ENCODE results near the gene LAMB1. TPM values are rescaled to one million over a fixed set of nuclear protein-coding genes. Genes with fewer than 3 reads are reported as not detected.
A peak's percentile ranks its signal among the peaks of the same experiment; 100 is the strongest.

The LAMB1 gene
- polyA plus RNA-seq, 6 donors from 2014 or later, result 0.82 to 1.1 TPM; not detected in 4

DNA sequence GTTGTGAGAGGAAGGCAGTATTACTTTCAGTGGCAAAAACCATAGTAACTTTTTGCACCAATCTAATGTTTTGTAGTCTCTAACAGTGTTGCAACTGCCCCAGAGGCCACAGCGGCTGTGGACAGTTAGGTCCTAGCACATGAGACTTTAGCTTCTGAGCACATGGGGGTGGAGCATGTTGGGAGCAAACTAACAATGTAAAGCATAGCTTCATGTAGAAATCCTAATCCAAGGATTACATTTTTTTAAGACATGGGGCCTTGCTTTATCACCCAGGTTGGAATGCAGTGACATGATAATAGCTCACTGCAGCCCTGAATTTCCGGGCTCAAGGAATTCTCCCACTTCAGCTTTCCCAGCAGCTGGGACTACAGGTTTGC is 49.0 kb downstream of the LAMB1 start:
- no peak for ATAC-seq (ENCODE audit: low read depth in 2 of 2)
- peaks cover 5 to 20% (median 5%) of the 10 kb centered on the region in 3 donors for H3K27me3 Mint-ChIP-seq
- no peak overlapping the region for H3K27ac Mint-ChIP-seq
- DNase-seq, result no peak
- H3K9me3 Mint-ChIP-seq, result no peaks in the 10 kb centered on the region
- no peaks in the 10 kb centered on the region for H3K4me1 Mint-ChIP-seq
- H3K36me3 Mint-ChIP-seq, result no peaks in the 10 kb centered on the region
- no peak overlapping the region for H3K4me3 Mint-ChIP-seq

DNA sequence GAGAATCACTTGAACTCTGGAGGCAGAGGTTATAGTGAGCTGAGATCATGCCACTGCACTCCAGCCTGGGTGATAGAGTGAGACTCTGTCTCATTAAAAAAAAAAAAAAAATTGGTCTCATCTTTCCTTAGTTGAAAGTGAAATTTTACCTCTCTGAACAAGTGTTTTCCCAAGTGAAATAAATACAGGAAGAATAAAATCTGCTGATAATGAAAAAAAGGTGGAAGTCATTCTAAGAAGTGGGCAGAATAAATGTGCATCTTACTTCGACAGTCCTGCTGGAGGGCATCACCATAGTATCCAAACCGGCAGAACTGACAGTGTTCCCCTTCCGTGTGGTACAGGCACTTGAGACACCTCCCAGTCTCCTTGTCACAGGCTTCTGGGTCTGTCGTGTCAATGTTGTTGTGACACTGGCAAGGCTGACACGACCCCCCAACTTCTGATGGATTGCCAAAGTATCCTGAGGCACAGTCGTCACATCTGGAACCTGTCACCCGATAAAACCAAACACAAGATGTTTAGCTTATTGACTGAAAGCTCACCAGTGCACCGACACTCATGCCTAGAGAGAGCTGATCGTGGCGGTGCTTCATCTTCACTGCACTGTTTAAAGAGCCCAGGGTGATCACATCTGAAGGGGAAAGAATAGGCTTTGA is 49.6 kb downstream of the LAMB1 start:
- Mint-ChIP-seq H3K27me3 (peaks cover 3 to 15% (median 5%) of the 10 kb centered on the region in 3 donors), H3K9me3 (no peaks in the 10 kb centered on the region), H3K4me3 (no peak overlapping the region), H3K36me3 (no peaks in the 10 kb centered on the region), H3K27ac (peak overlapping the region in 1 of 6 donors; percentile 67), H3K4me1 (no peaks in the 10 kb centered on the region)
- DNase-seq (no peak), ATAC-seq (ENCODE audit: low read depth in 2 of 2) (no peak)

DNA sequence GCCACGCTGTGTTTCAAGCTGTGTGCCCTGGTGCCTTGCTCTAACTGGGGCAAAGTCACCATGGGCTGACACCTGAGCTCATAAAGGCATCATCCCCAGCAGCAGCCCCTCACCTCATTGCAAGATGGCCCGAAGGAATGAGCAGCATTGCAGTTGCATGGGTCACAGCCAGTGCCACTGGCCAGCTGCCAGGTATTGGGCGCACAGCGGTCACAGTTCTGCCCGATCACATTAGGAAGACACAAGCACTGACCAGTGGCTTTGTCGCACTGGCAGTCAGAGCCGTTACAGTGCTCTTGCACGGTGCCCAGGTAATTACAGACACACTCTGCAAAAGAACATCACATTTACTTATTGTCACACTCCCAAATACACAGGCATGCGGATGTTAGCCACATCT is 51.1 kb downstream of the LAMB1 start:
- H3K4me1 Mint-ChIP-seq, result no peaks in the 10 kb centered on the region
- H3K27me3 Mint-ChIP-seq, result peaks cover 0 to 10% (median 7%) of the 10 kb centered on the region in 3 donors

DNA sequence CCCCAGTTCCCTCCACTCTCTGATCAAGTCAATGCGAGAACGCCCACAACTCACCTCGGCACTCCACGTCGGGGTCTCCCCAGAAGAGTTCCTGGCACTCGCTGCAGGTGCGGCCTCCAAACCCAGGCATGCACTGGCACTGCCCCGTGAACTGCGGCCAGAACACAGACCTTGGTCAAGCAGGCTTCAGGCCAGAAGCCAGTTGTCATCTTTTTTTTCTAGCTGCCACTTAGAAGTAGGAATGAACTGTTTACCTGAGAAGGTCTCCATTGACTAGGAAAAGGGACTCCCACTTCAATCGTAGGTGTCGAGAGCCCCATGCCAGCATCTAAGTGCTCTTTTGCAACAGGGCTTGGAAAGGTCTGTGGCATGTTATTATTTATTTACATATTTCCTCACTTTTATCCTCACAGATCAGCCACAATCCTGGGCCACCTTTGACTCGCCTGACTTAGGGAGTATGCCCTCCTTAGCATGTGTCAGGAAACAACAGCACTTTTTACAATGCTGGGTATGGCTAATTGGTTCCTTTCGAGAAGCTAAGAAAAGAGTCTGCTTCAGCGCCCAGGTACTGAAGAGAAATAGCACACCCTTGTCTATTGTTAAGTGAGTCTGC is 51.7 kb downstream of the LAMB1 start:
- H3K36me3 Mint-ChIP-seq, result no peaks in the 10 kb centered on the region
- no peaks in the 10 kb centered on the region for H3K9me3 Mint-ChIP-seq
- DNase-seq (no peak), ATAC-seq (ENCODE audit: low read depth in 2 of 2) (no peak)
- H3K4me1 Mint-ChIP-seq, result no peaks in the 10 kb centered on the region
- peak overlapping the region in 1 of 8 donors; percentile 69 for H3K4me3 Mint-ChIP-seq
- peaks cover 0 to 10% (median 7%) of the 10 kb centered on the region in 3 donors for H3K27me3 Mint-ChIP-seq
- H3K27ac Mint-ChIP-seq, result no peak overlapping the region

More for the DNA sequence above, 51.1 kb downstream of the LAMB1 start:
- DNase-seq, result no peak
- H3K4me3 Mint-ChIP-seq, result no peak overlapping the region
- no peaks in the 10 kb centered on the region for H3K9me3 Mint-ChIP-seq
- ATAC-seq (ENCODE audit: low read depth in 2 of 2), result no peak
- no peak overlapping the region for H3K27ac Mint-ChIP-seq
- no peaks in the 10 kb centered on the region for H3K36me3 Mint-ChIP-seq

DNA sequence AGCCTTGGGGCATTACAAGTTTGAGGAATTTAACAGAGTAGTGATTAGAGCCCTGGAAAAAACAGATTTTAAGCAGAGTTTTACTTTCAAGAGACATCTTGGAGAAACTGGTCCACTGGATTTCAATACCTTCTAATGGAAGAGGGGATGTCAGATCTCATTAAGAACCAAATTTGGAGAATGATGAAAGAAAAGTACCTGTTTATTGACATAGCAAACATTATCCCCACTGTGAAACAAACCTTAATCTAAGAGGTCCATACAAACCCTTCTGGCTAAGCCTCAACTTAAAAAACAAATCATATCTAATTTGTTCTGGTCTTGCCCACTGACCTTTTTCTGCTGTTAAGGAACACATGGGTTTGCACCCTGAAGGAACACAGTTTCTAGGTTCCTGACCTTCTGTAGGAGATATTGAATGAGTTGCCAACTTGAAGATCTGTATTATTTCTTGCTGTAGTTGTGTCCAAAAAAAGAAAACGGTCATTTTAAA is 53.5 kb downstream of the LAMB1 start:
- no peaks in the 10 kb centered on the region for H3K36me3 Mint-ChIP-seq
- no peak for ATAC-seq (ENCODE audit: low read depth in 2 of 2)

DNA sequence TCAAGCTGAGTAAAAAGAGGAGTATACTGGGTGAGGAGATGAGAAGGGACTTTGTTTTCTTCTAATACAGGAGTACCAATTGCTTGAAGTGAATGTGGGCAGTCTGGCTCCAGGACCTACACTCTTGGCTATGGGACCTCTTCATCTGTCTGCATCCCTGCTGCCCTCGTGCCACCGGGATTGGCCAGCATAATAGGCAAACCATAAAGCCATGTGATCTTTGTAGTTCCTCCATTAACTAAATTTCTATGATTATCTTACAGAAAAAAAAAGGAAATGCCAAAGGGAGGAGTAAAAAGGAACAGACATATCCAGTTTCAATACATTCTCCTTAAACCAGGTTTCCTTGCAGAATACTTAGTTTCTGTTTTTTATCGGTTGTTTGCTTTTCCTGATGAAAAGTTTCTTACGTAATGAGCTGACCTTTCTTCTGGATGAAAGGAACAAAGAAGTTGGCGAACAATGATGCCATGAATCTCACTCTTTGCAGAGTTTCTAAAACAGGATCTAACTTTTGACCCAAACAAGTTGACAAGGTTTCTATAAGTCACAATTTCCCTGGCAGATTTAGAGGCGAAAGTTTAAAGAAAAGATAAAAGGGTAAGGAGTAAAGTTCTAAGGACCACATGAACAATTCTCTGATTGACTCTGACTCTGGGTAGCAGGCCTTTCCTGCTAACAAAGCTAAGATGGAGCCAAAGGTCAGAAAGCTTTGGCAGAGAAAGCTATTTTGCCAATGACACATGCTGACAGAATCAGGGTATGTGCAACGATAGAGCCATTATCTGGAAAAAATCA is 54.1 kb downstream of the LAMB1 start:
- Mint-ChIP-seq H3K4me3 (no peak overlapping the region), H3K9me3 (no peaks in the 10 kb centered on the region)

More for the DNA sequence above, 53.5 kb downstream of the LAMB1 start:
- no peaks in the 10 kb centered on the region for H3K9me3 Mint-ChIP-seq
- DNase-seq, result no peak
- H3K27ac Mint-ChIP-seq, result no peak overlapping the region
- H3K4me3 Mint-ChIP-seq, result no peak overlapping the region
- peaks cover 0 to 10% (median 7%) of the 10 kb centered on the region in 3 donors for H3K27me3 Mint-ChIP-seq
- no peaks in the 10 kb centered on the region for H3K4me1 Mint-ChIP-seq

DNA sequence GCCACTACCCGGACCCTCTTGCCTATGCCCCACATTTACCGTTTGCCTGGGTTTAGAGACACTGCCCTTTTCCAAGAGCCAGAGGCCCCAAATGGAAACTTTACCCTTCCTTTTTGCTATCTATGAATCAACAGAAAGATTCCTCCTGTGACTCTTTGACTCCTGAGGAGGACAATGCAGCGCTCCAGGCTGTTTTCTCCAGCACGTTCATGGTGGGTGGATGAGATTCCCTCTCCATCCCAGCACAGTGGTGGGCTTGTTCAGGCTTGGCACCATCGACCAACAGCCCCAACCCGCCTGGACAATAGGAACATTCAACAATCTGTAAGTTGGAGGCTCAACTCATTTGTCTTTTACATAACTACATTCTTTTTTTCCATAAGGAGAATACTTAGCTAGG is 56.1 kb downstream of the LAMB1 start:
- H3K27me3 Mint-ChIP-seq, result peaks cover 0 to 7% (median 0%) of the 10 kb centered on the region in 3 donors
- H3K9me3 Mint-ChIP-seq, result no peaks in the 10 kb centered on the region
- H3K4me1 Mint-ChIP-seq, result no peaks in the 10 kb centered on the region
- DNase-seq, result no peak
- no peak overlapping the region for H3K27ac Mint-ChIP-seq
- peaks cover 0 to 5% of the 10 kb centered on the region in 2 donors for H3K36me3 Mint-ChIP-seq
- no peak for ATAC-seq (ENCODE audit: low read depth in 2 of 2)
- H3K4me3 Mint-ChIP-seq, result no peak overlapping the region

More for the DNA sequence above, 54.1 kb downstream of the LAMB1 start:
- no peak for ATAC-seq (ENCODE audit: low read depth in 2 of 2)
- no peak for DNase-seq
- H3K27ac Mint-ChIP-seq, result no peak overlapping the region
- no peaks in the 10 kb centered on the region for H3K4me1 Mint-ChIP-seq
- peaks cover 0 to 9% (median 7%) of the 10 kb centered on the region in 3 donors for H3K27me3 Mint-ChIP-seq
- H3K36me3 Mint-ChIP-seq, result no peaks in the 10 kb centered on the region

DNA sequence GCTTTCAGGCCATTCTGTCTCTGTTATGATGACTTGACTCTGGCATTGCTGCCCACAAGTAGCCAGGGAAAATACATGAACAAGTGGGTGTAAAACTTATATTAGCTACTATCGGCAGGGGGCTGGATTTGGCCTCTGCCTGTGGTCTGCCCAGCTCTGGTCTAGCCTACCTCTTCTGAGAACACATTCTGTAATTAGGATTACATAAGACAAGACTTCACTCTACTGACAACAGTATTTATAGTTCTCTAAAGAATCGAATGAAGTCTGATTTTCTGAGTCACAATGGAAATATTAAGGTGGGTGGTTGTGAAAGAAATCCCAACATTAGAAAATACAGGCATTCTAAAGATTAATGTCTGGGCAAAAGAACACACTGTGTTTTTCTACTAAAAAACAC is 56.5 kb downstream of the LAMB1 start:
- Mint-ChIP-seq H3K9me3 (no peaks in the 10 kb centered on the region), H3K27ac (peak overlapping the region in 1 of 6 donors; percentile 56), H3K4me1 (no peaks in the 10 kb centered on the region), H3K27me3 (peaks cover 0 to 7% (median 0%) of the 10 kb centered on the region in 3 donors), H3K4me3 (no peak overlapping the region), H3K36me3 (peaks cover 0 to 5% of the 10 kb centered on the region in 2 donors)
- no peak for DNase-seq
- no peak for ATAC-seq (ENCODE audit: low read depth in 2 of 2)

DNA sequence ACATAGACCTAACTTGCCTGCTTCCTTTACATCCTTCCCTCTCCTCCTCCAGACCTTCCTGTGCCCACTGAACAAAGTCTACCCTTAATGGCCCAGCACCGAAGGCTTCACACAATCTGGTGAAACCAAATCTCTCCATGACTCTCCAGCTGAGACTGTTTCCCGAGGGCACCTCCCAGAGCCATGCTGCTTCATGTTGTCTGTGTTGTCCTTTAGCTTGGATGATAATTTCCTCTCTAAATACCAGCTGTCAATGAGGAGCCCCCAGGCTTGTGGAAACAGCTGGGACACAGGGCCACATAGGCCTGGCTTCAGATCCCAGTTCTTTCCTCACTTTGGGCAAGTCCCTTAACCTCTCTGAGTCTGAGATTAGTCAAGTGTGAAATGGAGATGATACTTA is 57.6 kb downstream of the LAMB1 start:
- Mint-ChIP-seq H3K4me1 (no peaks in the 10 kb centered on the region), H3K9me3 (no peaks in the 10 kb centered on the region), H3K27me3 (peaks cover 0 to 7% (median 0%) of the 10 kb centered on the region in 3 donors), H3K27ac (no peak overlapping the region), H3K36me3 (peaks cover 0 to 12% of the 10 kb centered on the region in 2 donors), H3K4me3 (no peak overlapping the region)
- DNase-seq (no peak), ATAC-seq (ENCODE audit: low read depth in 2 of 2) (no peak)

DNA sequence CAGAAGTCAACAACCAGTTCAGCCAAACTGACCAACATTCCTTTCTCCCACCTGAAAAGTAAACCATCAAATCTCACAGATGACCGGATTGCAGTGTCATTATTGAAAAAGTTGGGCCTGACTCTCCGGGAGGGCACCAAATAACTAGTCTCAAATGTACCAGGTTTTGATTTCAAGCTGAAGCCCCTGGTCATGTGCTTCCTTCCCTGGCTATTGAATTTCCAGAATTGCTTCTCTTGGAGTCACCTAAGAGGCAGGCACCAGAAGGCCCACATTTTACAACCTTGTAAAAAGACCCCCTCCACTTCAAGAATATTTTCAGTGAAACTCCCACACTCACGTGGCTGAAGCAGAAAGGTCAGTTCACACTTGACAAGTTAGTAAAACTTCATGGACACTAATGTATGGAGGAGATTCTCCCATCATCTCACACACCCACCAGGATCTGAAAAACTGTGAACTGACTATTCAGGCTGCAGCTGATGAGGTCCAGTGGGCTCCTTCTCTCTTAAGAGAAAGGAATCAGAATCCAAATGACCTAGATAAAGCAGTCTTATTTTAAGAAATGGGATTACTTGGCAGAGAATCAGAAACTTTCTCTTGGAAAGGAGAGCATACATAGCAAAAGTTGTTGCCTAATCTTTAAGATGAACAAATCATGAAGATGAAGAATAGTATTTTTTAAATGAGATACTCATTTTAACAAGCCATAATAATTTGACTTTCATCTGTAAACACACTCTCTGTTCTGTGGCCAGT is 58.4 kb downstream of the LAMB1 start:
- Mint-ChIP-seq H3K36me3 (peaks cover 0 to 12% of the 10 kb centered on the region in 2 donors), H3K4me1 (no peaks in the 10 kb centered on the region), H3K27ac (no peak overlapping the region), H3K9me3 (no peaks in the 10 kb centered on the region), H3K27me3 (peaks cover 0 to 7% (median 0%) of the 10 kb centered on the region in 3 donors), H3K4me3 (no peak overlapping the region)
- no peak for DNase-seq
- no peak for ATAC-seq (ENCODE audit: low read depth in 2 of 2)

DNA sequence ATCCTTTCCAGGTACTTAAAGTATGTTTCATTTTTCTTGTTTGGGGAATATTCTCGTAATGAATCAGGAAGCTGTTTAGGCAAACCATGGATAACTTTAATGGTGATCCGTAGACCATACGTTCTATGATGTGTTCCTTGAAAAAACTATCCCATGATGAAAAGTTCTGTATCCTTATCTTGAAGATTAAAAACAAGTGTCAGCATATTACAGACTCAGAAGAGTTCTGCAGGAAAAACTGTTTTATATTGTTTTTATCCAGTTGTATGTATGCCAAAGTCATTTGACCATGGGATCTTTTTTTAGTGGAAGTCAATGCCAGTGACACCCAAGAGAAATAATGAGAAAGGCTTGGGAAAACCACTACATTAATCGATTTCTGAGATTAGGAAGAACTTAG is 59.9 kb downstream of the LAMB1 start:
- H3K27ac Mint-ChIP-seq, result no peak overlapping the region
- no peak for ATAC-seq (ENCODE audit: low read depth in 2 of 2)

DNA sequence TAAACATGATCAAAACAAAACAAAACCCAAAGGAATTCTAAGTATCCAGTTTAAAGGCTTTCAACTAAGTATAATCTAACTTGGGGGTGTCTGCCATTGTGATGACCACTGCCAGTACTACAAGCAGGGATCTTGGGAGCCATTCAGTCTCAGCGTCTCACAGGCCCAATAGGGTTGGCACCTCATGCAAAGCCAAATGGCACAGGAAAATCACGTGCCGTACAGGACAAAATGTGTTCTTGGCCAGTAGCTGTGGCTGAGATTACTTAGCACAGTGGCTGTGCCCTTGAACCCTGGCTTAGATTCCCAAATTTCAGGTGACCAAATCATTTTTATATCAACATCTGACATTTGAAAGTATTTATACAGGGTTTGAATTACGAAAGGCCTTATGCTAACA is 62.0 kb downstream of the LAMB1 start:
- no peak overlapping the region for H3K27ac Mint-ChIP-seq
- DNase-seq, result no peak
- peaks cover 0 to 12% of the 10 kb centered on the region in 2 donors for H3K36me3 Mint-ChIP-seq
- no peak for ATAC-seq (ENCODE audit: low read depth in 2 of 2)
- no peaks in the 10 kb centered on the region for H3K27me3 Mint-ChIP-seq
- no peaks in the 10 kb centered on the region for H3K4me1 Mint-ChIP-seq
- H3K9me3 Mint-ChIP-seq, result no peaks in the 10 kb centered on the region
- no peak overlapping the region for H3K4me3 Mint-ChIP-seq

More for the DNA sequence above, 59.9 kb downstream of the LAMB1 start:
- Mint-ChIP-seq H3K4me3 (no peak overlapping the region), H3K4me1 (no peaks in the 10 kb centered on the region), H3K9me3 (no peaks in the 10 kb centered on the region), H3K36me3 (peaks cover 0 to 12% of the 10 kb centered on the region in 2 donors), H3K27me3 (peaks cover 0 to under 1% (median 0%) of the 10 kb centered on the region in 3 donors)
- DNase-seq, result no peak
